Activated CD4-positive, CD25-positive, alpha-beta regulatory T cell treated with anti-CD3 and anti-CD28 coated beads, Interleukin-2, amount 50 U/mL, for 72 hours (primary cell): Measurements from ENCODE around the gene IL18R1.

Experiments used
- DNase-seq: peaks from one replicate; pipeline ENCODE4 v3.0.0; 2021

IL18R1 gene

DNA sequence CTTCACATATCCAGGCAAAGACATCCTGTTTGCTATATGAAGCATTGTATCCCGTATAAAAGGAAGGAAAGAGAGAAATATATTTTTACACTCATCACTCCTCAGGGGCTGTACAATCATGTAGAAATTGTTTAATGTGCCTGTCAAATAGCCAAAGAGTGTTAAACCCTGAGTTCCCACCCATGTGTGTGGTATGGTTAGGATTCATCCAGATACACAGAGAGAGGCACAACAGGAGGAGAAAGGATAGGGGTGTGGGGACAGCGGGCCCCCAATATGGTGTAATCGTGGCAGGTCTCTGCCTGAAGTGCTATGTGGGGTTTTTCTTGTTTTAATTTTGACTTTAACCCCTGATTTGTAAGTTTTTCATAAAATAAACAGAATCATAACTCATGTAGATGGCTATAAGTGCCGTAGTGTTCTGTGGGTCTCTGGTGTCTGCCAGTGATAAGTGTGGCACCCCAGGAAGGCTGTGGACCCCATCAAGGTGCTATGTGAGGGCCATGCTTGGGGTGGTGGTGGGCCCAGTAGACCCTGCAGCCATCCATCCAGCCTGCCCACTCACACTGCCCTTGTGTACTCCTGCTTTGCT lies 10.2 kb upstream of the IL18R1 start:
- DNase-seq, result no peak

DNA sequence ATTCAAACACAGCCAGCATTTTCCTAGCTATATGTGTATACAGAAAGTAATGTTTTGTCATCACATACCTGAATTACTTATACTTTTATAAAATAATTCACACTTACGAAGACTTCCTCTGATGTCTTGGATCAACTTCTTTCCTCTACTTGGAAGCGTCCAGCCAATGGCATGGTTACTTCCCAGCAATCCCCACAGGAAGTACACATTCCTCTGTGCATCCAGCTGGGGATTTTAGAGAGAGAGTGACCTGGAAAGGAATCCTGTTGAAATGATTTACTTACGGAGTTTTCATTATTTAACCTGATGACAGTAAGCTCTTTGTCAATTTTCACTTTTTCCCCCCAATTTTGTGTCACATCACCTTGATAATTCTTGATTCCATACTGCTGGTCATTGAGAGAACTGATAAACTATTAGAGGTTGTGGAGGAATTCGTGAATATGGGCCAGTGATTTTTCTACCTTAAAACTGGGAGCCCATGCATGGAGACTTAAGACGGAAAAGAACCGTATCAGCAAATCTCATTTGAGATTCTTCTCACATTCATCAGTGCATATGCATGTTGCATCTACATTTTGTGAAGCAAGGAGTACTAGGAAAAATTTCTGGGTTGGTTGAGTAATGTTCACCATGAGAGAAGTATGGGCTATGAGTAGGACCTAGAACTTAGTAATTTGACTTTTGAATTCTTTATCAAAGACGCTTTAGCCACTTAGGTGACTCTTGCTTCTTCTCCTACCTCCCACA lies 9.0 kb upstream of the IL18R1 start:
- DNase-seq, result no peak

DNA sequence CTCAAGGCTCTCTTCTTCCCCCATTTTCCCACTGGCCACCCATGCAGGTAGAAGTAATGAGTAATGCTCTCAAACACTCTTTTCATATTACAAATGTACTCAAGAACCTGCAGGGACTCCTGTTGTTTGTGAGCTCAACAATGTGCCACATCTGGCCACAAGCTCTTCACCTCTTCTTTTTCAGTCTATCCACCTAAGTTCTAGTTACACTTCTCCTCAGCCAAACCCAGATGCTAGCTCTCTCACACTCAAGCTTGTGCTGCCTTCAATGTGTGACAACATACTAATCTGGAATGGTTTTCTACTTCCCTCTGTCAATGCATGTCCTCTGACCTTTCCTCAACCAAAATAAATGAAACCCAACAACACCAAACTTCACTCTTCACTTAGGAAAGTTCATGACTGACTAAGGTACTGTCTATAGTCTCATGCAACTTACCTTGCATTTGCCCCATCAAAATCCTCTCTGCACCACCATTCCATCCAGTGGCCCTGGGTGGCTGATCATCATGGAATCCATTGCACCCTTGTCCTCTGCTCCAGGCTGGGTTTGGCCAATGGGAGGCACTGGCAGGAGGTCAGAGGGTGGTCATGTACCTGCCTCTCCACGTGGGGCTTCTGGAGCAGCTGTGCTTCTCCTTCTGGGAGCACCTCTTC lies 5.3 kb upstream of the IL18R1 start:
- no peak for DNase-seq

DNA sequence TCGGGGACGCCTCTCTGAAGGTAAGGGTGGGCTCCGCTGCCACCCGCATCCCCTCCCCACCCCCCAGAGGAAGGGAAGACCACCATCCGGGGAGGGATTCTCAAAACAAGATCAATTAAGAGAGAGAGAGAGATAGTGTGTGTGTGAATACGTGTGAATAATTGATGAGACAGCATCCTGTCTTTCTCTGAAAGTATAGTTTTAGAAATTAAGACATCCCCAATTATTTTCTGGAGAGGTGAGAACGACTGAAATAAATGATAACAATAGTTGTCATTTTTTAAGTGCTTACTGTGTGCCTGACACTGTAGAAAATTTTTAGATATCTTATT lies 751 bp downstream of the IL18R1 start:
- no peak for DNase-seq

DNA sequence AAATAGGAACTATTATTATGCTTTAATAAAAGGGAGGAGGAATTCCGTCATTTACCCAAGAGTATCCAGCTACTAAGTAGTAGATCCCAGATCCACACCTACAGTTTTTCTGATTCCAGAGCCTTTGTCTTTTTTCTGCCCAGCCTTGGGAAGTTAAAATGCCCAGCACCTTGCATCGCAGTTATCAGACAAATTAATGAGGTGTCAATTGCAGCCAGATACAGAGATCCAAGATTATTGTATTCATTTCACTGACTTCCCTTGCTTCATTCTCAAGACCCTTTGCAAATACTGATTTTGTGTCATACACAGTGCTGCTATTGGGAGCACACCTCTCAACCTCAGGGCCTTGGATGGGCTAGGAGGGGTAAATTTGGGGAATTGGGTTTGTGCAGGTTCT lies 1.1 kb downstream of the IL18R1 start:
- DNase-seq, result no peak

DNA sequence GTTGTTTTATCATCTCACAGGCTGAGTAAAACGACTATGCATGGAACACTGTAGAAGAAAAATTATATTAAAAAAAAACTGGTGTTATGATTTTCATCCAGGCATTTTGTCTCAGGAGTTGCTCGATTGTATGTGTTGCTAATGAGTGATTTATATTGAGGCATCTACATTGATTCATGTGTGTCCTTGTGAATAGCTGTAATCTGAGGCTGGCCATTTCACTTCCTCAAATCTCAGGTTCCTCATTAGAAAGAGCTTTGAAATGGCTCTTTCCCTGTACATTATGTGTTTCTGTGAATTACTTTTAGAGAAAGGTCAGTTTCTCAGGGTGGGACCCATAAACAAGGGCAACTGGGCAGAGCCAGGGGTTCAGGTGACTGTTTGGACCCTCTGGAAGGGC lies 2.3 kb downstream of the IL18R1 start:
- DNase-seq, result no peak

DNA sequence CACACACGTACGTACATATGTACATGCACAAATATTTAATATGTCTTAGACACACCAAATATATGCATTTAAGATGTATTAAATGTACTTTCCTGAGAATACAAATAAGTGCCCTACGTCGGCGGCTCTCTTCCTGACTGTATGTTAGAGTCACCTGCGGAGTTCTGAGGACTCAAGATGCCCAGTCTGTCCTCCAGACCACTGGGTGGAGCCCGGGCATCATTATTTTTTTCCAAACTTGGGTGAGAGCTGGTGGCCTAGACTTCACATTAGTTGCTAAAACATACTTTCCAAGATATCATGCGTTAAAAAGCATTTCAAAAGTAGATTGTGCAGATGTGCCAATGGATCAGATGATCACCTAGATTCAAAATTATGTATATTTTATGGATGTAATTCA lies 2.9 kb downstream of the IL18R1 start:
- no peak for DNase-seq

DNA sequence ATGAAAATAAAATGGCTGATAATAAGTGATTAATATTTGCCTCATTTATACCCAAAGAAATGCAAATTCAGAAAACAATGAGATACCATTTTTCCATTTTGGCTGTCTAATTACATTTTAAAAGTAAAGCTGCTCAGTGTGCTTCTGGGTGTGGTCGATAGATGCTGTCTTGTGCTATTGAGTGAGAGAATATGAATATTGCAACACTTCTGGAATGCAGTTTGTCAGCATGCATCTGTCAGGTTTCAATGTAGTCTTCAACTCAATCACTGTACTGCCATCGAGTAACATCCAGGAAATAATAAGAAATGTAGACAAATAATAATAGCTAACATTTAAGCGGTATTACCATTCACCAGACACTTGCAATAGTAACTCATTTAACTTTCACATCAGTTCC lies 3.9 kb downstream of the IL18R1 start:
- no peak for DNase-seq

DNA sequence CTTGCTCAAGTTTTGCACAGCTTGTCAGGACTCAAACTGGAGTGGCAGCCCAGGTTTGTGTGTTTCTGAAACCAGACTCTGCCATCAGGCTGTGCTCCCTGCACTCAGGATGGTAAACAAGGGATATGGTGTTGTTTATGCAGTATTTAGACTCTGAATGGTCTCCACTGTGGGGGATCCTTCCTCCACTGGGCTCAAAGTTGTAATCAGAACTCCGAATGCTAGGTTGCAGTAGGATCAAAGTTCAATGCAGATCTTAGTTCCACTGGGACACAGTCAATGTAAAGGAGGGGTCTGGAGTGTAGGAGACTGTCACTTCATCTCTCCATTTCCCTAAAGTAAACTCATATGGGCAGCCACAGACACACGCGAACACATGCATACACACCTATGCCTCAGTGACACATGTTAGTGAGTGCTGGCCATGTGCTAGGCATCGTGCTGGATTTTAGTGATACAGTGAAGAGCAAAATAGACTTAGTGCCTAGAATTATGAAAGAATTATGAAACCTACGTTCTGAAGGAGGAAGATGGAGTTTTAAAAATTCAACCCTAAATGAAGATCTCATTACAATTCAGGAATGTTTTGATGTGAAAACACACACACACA lies 6.1 kb downstream of the IL18R1 start:
- DNase-seq, result no peak

DNA sequence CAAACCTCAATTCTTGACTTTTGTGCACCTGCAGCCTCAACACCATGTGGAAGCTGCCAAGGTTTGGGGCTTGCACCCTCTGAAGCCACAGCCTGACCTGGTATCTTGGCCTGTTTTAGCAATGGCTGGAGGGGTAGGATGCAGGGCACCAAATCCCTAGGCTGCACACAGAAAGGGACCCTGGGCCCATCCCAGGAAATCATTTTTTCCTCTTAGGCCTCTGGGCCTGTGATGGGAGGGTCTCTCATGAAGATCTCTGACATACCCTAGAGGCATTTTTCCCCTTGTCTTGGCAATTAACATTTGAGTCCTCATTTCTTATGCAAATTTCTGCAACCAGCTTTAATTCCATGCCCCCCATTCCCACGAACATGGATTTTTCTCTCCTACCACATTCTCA lies 10.2 kb downstream of the IL18R1 start:
- no peak for DNase-seq

DNA sequence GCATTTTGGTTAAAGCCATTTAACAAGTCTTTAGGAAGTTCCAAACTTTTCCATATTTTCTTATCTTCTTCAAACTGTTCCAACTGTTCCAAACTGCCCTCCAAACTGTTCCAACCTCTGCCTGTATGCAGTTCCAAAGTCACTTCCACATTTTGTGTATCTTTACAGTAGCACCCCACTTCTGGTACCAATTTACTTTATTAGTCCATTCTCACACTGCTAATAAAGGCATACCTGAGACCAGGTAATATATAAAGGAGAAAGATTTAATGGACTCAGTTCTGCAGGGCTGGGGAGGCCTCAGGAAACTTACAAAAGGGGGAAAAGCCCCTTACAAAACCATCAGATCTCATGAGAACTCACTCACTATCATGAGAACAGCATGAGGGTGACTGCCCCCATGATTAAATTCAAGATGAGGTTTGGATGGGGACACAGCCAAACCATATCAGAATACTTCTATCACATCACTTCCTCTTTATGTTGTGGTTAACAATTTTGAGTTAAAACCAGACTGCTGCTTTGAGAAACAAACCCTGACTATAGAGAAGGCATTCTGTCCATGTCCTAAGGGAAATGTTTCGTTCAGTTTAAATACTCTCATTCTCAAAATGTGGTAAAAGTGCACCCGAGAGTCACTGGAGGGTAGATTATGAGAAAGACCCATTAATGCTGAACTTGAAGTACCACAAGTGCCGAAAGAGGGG lies 11.0 kb downstream of the IL18R1 start:
- DNase-seq, result no peak

DNA sequence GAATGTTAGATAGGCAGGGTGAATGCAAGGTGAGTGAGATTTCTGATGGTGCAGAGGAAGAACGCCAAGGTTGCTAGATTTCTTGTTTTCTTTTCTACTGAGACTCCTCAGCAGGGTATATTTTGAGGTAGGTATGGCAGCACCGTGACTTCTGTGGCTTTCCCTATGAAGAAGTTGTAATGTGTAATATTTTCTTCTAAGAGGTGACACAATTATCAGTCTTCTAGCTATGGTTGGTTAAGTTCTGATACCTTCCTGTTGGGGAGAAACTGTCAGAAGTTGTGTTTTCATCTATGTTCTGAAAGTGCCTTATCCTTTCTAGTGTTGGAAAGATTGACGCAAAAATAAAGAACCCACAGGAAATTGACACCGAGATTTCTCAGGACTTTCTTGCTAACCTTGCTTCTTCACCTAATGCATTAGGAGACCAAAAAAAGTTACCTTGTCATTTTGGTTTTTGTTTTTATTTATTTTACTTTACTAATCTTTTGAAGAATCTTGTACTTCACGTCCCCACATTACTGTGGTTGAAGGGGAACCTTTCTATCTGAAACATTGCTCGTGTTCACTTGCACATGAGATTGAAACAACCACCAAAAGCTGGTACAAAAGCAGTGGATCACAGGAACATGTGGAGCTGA lies 11.9 kb downstream of the IL18R1 start:
- no peak for DNase-seq

DNA sequence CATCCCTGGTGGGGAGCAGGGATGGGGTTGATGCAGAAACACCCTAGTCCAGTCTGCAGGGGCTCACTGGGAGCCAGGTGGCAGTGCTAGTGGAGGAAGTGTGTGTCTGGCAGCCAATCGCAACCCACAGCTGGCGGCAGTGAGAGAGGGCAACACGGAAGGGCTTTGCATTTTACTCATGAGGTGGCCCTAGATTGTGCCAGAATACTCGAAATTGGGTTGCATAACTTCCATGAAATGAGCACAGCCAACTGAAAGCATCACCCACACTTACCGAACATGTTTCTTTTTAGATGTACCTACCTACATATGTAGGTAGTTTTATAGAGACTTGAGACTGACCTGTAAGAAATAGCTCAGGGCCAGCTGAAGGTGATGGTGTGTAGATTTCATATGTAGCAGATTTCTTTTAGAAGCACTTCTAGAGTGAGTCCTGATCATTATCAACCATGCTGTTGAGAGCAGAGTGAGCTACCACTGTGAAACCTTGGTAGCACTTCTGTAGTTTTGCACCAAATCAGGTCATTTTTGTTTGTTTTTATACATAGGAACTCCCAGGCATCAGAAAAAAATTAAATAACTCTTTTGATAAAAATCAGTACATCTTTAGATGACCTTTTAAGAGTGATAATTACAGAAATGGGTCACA lies 13.0 kb downstream of the IL18R1 start:
- no peak for DNase-seq

DNA sequence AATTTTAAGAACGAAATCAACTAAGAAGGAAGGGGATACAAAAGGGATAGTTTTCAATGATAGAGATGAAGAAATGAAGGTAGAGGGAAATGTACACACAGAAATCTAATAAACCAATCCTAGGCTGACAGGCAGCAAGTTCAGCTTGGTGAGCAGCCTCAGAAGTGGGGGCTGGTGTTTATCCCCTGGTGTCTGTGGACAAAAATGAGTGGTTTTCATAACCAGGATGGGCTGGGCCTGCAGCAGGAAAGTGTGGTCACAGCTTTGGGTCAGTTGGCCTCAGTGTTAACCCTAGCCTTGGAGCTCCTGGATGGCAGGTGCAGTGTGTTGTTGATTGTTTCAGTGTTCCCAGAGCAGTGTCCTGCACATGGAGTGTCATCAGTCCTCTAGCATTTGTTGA lies 14.3 kb downstream of the IL18R1 start:
- DNase-seq, result no peak

DNA sequence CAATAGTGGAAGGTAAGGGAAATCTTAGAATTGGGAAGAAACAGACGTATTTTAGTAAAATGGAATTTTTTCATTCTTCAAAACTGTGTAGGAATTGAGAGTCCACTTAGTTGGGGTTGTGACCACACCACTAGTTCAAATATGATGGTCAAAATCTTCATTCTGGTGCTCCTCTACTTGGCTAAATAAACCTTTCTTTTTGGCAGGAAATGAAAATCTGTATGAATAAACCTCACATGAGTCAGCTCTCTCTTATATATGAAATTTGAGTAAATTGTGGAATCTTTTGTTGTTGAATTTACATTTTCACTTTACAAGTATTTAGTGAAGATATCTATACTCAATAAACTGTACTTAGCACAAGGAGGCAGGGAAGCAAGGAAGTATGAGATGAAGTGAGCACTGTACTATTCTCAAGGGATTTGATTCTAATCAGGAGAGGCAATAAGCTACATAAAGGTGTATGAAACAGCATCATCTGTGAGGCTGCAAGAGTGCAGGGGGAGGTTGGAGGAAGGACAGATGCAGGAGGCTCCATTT lies 20.5 kb downstream of the IL18R1 start:
- no peak for DNase-seq

DNA sequence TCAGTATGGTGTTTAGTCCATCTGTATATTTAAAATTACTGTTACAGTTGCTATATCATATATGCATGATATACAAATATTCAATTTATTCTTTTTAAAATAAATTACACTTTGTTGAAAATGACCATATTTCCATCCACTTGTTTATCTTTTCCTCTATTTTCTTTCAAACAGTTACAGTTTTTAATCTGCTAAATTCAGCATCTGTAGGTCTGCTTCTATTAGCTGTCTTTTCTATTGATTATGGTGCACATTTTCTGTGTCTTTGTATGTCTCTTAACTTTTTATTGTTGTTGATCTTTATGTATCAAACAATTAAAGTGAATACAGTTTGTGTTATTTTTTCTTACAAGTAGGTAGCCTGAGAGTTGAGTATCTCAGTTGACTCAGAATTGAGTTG lies 28.1 kb downstream of the IL18R1 start:
- DNase-seq, result no peak

DNA sequence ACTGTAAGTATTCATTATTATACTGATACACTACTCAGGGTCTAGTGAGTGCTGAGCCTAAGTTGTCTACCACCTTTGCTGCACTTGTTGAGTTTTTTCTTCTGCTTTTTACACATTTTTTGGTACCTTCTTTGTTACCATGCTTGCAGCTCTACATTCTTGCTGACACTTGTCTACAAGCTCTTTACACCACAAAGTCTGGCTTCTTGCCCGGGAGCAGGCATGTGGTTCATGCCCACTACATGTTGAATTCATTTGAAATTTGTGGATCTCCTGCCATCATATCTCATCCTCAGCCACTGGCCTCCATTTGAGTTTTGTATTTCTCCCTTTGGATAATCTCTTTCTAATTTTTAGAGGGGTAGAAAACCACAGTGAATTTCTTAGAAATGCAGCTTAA lies 29.9 kb downstream of the IL18R1 start:
- no peak for DNase-seq

DNA sequence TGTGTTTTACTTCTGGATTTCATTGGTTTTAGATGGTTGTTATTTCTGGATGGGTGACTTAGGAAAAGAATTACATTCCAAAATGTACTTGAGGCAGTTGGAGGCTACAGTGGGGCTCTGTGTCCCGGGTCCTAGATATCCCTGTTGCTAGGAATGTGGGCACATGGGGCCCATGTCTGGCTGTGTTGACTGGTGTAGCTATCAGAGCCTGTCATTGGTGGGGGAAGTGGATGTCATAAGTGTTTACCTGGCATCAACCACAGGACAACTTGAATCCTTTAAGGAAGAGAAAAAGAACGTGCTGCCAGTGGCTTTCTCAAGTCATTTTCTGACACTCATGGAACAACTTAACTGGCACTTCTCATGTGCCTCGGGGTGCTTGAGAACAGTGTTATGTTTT lies 30.4 kb downstream of the IL18R1 start:
- no peak for DNase-seq

DNA sequence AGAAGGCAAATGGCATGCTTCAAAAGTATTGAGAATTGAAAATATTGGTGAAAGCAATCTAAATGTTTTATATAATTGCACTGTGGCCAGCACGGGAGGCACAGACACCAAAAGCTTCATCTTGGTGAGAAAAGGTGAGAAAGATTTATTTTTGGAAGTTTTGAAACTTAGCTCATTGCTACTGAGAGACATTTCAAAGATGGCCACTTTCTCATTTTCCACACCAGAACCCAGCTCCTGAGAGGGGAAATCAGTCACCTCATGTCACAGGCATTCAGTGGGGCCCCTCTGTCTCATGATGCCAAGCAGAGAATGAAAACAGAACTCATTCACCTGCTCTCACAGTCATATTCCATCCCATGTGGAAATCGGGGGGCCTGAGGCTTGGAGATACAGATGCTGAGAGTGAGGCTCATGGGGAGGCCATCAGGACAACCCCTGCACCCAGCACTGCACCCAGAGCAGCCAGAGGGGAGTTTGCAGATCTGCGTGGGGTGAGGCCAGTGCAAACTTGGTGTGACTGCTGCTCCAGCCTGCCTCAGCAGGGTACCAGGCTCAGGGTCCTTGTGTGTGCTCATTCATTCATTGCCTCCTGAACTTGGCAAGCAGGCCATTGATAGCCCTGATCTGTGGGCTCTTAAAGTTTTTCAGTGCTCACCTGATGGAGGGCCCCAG lies 31.4 kb downstream of the IL18R1 start:
- DNase-seq, result no peak

DNA sequence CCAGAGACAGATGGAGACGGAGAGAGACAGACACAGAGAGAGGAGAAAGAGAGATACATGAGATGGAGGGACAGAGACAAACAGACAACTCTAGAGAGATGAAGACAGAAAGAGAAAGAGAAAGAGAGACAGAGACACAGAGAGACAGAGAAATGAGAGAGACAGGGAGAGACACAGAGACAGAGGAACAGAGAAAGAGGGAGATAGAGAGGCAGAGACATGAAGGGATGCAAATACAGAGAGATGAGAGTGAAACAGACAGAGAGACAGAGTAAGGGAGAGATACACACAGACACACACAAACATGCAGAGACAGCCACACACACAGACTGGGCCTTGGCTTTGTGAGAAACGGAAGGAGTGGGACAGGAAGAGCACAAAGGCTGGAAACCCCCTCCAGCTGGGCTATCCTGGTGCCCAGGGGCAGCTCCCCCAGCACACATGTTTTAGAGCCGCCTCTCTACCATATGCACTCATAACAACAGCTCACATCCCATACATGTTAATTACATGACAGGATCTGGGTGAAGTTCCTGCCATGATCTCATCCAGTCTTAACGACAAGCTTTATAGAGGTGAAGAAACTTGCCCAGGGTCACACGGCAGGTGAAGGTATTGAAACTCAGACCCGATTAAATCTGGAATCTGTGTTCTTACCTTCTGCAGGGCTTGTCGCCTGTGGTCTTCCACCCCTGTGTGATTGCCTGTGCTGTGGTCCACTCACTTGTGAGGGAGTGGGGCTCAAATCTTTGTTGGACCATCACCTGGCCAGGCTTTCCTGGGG lies 32.4 kb downstream of the IL18R1 start:
- no peak for DNase-seq

DNA sequence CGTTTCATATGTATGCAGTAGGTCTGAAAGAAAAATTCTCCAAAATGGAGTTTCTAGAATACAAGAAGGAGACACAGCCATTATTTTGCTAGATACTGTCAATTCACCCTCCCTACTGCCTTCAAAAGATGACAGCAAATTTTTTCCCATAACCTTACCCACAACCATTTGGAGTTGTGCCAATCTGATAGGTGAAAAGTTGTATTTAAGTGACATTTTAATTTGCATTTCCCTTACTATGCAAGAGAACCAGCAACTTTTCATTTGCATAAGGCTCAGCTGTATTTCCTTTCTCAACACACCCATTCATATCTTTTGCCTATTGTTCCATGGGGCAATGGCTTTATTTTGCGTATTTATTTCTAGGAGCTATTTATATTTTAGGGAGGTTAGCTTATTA lies 36.0 kb downstream of the IL18R1 start:
- no peak for DNase-seq
